GM23338 (cell line): ENCODE data around the gene SCN2B. TPM values are rescaled to one million over a fixed set of nuclear protein-coding genes. Genes with fewer than 3 reads are reported as not detected.

Experiments used
- ATAC-seq: fragments of 200-7000 bp; cut with Tn5 transposase; 3 replicates; pipeline ENCODE4 v1.9.1; 2020
- DNase-seq: peaks from one replicate; pipeline ENCODE4 v3.0.0-alpha.2; 2015; ENCODE audit warnings: low spot score
- H2AFZ ChIP-seq: fragments of 200-600 bp; sonication (generic); 2 replicates; pipeline ENCODE4 v1.8.0; 2016; ENCODE audit warnings: antibody characterized with exemption, mild to moderate bottlenecking, moderate library complexity
- H3F3A ChIP-seq: fragments of 200-600 bp; sonication (generic); replicated peaks from 2 replicates; pipeline ENCODE4 v1.8.0; 2017; ENCODE audit warnings: antibody characterized with exemption, mixed run types, low read depth
- H3K27ac ChIP-seq: fragments of 200-600 bp; sonication (generic); 2 replicates; pipeline ENCODE4 v1.6.1; 2016; ENCODE audit warnings: low read depth
- H3K27me3 ChIP-seq: fragments of 200-600 bp; sonication (generic); 2 replicates; pipeline ENCODE4 v1.8.0; 2016; ENCODE audit warnings: mild to moderate bottlenecking, mixed run types, moderate library complexity; ENCODE audit not compliant: insufficient read depth
- H3K36me3 ChIP-seq: fragments of 200-600 bp; sonication (generic); 2 replicates; pipeline ENCODE4 v1.8.0; 2016; ENCODE audit warnings: mild to moderate bottlenecking; ENCODE audit not compliant: insufficient read depth
- H3K4me1 ChIP-seq: fragments of 200-600 bp; sonication (generic); 2 replicates; pipeline ENCODE4 v1.8.0; 2016; ENCODE audit warnings: mild to moderate bottlenecking, moderate library complexity; ENCODE audit not compliant: insufficient read depth
- H3K4me2 ChIP-seq: fragments of 200-600 bp; sonication (generic); 2 replicates; pipeline ENCODE4 v1.7.1; 2017; ENCODE audit warnings: mixed run types
- H3K4me3 ChIP-seq: fragments of 200-600 bp; sonication (generic); 2 replicates; pipeline ENCODE4 v1.6.1; 2016; ENCODE audit warnings: mixed run types
- H3K79me2 ChIP-seq: fragments of 200-600 bp; sonication (generic); replicated peaks from 2 replicates; pipeline ENCODE4 v1.8.0; 2017; ENCODE audit warnings: mild to moderate bottlenecking; ENCODE audit not compliant: insufficient read depth
- H3K9me2 ChIP-seq: fragments of 200-600 bp; sonication (generic); 2 replicates; pipeline ENCODE4 v1.8.0; 2017; ENCODE audit not compliant: insufficient read depth
- H4K20me1 ChIP-seq: fragments of 200-600 bp; sonication (generic); replicated peaks from 2 replicates; pipeline ENCODE4 v1.8.0; 2017; ENCODE audit warnings: mild to moderate bottlenecking; ENCODE audit not compliant: insufficient read depth
- H3K27ac Mint-ChIP-seq: 2 replicates; pipeline ENCODE4 v1.8.0; 2020; ENCODE audit warnings: inconsistent platforms, mild to moderate bottlenecking, moderate library complexity, mixed read lengths
- H3K27me3 Mint-ChIP-seq: 3 replicates; pipeline ENCODE4 v1.8.0; 2022; ENCODE audit warnings: low read depth, mild to moderate bottlenecking, moderate library complexity, mixed read lengths, inconsistent platforms; ENCODE audit not compliant: insufficient read depth, poor library complexity
- H3K36me3 Mint-ChIP-seq: 3 replicates; pipeline ENCODE4 v1.8.0; 2021; ENCODE audit warnings: low read depth, mild to moderate bottlenecking, inconsistent platforms, moderate library complexity, mixed read lengths
- H3K4me1 Mint-ChIP-seq: 3 replicates; pipeline ENCODE4 v1.8.0; 2020; ENCODE audit warnings: mild to moderate bottlenecking, inconsistent platforms, mixed read lengths
- H3K4me3 Mint-ChIP-seq: 3 replicates; pipeline ENCODE4 v1.8.0; 2021; ENCODE audit warnings: moderate library complexity, mild to moderate bottlenecking, inconsistent platforms, mixed read lengths
- H3K9me3 Mint-ChIP-seq: 3 replicates; pipeline ENCODE4 v1.8.0; 2020; ENCODE audit warnings: moderate library complexity, mild to moderate bottlenecking, inconsistent platforms, mixed read lengths
- CREB1 ChIP-seq: fragments of 250-450 bp; sonication (Bioruptor Pico); IDR thresholded peaks from 2 replicates; pipeline ENCODE4 v1.5.0; 2020; ENCODE audit warnings: low read depth, mild to moderate bottlenecking, moderate library complexity
- EZH2 ChIP-seq: fragments of 200-600 bp; sonication (generic); IDR thresholded peaks from one replicate; pipeline ENCODE4 v1.8.0; 2017; ENCODE audit warnings: antibody characterized with exemption, mild to moderate bottlenecking, low read depth; ENCODE audit not compliant: unreplicated experiment
- EZH2phosphoT487 ChIP-seq: fragments of 200-600 bp; sonication (generic); IDR thresholded peaks from one replicate; pipeline ENCODE4 v1.8.1; 2018; ENCODE audit warnings: antibody characterized with exemption; ENCODE audit not compliant: unreplicated experiment
- JUNB ChIP-seq: IDR thresholded peaks from one replicate; pipeline ENCODE4 v1.6.1; 2016; ENCODE audit warnings: antibody characterized with exemption; ENCODE audit not compliant: unreplicated experiment
- NANOG ChIP-seq: IDR thresholded peaks from 2 replicates; pipeline ENCODE4 v1.6.1; 2016; ENCODE audit warnings: antibody characterized with exemption, borderline replicate concordance
- POLR2AphosphoS5 ChIP-seq: IDR thresholded peaks from 2 replicates; pipeline ENCODE4 v1.6.1; 2016; ENCODE audit warnings: antibody characterized with exemption, low read depth
- STAT1 ChIP-seq: IDR thresholded peaks from one replicate; pipeline ENCODE4 v1.6.1; 2016; ENCODE audit warnings: antibody characterized with exemption; ENCODE audit not compliant: unreplicated experiment
- ZNF114 ChIP-seq: fragments of 250-450 bp; sonication (Bioruptor Pico); IDR thresholded peaks from 2 replicates; pipeline ENCODE4 v1.5.0; 2020; ENCODE audit warnings: mild to moderate bottlenecking, moderate library complexity
- ZNF331 ChIP-seq: fragments of 250-450 bp; sonication (Bioruptor Pico); IDR thresholded peaks from 2 replicates; pipeline ENCODE4 v1.5.0; 2020; ENCODE audit warnings: low read depth, mild to moderate bottlenecking, moderate library complexity
- polyA plus RNA-seq: library from polyadenylated mRNA; unstranded; fragments of >200 nt; fragmentation: Nextera tagmentation; extraction: Ambion mirVana; gene quantifications from 2 replicates; pipeline ENCODE4 v1.2.1, GENCODE V29; 2016
- total RNA-seq: library from RNA; depleted of rRNA; stranded (reverse); fragments of >200 nt; shearing (Covaris generic); gene quantifications from 2 replicates; pipeline ENCODE4 v1.2.3, GENCODE V29; 2014
- TF ChIP-seq, protein P1 (sequence below), 2 experiments: fragments of 200-600 bp in 1 of 2; sonication (generic) in 1 of 2; conservative IDR thresholded peaks; 2 replicates each; pipeline versions ENCODE4 v1.5.1 to v1.6.1; 2016 to 2017; ENCODE audit warnings: antibody characterized with exemption in 2 of 2, low read depth in 2 of 2, mild to moderate bottlenecking in 2 of 2, moderate library complexity in 1 of 2
- TF ChIP-seq, protein P2 (sequence below): fragments of 250-450 bp; sonication (Bioruptor Pico); IDR thresholded peaks from 2 replicates; pipeline ENCODE4 v1.5.0; 2020; ENCODE audit warnings: mild to moderate bottlenecking, moderate library complexity
- TF ChIP-seq, protein P3 (sequence below): IDR thresholded peaks from one replicate; pipeline ENCODE4 v1.6.1; 2018; ENCODE audit warnings: antibody characterized with exemption; ENCODE audit not compliant: unreplicated experiment
- TF ChIP-seq, protein P4 (sequence below): IDR thresholded peaks from 2 replicates; pipeline ENCODE4 v1.6.1; 2016; ENCODE audit warnings: antibody characterized with exemption

SCN2B gene
- total and polyA plus RNA-seq, 2 experiments from 2014 or later = 0.03 TPM; not detected in 1

DNA sequence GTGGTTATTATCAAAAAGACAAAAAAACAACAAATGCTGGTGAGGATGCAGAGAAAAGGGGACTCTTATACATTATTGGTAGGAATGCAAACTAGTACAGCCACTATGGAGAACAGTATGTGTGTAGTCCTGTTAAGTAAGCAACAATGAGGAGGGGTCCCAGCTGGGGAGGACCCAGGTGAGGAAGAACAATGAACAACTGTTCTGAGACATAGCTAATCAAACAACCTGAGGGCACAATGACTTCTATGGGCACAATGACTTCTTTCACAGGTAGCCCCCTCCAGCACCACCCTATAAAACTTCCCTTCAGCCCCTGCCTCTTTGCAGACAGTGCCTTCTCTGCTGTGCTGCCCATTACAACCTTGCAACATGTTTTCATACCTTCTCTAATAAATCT is 42.8 kb upstream of the SCN2B start:
- Histone ChIP-seq H3K36me3 (no peaks in the 10 kb centered on the region), H3K27me3 (no peaks in the 10 kb centered on the region), H3K4me3 (no peak overlapping the region), H3F3A (no peaks in the 10 kb centered on the region), H3K79me2 (no peaks in the 10 kb centered on the region), H3K27ac (no peak overlapping the region), H4K20me1 (no peaks in the 10 kb centered on the region), H2AFZ (no peak overlapping the region), H3K9me2 (no peaks in the 10 kb centered on the region), H3K4me1 (peaks cover 9% of the 10 kb centered on the region; the same call in 1 of the 2 replicates), H3K4me2 (no peak overlapping the region)
- ATAC-seq (no peak), DNase-seq (no peak)
- no peak overlapping the region for H3K27ac Mint-ChIP-seq
- no peak overlapping the region for H3K4me3 Mint-ChIP-seq
- H3K4me1 Mint-ChIP-seq = peaks cover 7% of the 10 kb centered on the region
- no peaks in the 10 kb centered on the region for H3K9me3 Mint-ChIP-seq
- no peak for TF ChIP-seq ZNF114 (CRISPR knock-in tag)
- TF ChIP-seq, protein P1, sequence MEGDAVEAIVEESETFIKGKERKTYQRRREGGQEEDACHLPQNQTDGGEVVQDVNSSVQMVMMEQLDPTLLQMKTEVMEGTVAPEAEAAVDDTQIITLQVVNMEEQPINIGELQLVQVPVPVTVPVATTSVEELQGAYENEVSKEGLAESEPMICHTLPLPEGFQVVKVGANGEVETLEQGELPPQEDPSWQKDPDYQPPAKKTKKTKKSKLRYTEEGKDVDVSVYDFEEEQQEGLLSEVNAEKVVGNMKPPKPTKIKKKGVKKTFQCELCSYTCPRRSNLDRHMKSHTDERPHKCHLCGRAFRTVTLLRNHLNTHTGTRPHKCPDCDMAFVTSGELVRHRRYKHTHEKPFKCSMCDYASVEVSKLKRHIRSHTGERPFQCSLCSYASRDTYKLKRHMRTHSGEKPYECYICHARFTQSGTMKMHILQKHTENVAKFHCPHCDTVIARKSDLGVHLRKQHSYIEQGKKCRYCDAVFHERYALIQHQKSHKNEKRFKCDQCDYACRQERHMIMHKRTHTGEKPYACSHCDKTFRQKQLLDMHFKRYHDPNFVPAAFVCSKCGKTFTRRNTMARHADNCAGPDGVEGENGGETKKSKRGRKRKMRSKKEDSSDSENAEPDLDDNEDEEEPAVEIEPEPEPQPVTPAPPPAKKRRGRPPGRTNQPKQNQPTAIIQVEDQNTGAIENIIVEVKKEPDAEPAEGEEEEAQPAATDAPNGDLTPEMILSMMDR (conservative IDR thresholded peaks at IDR 0.05; ENCODE audit: low read depth in 2 of 2) = no peak
- TF ChIP-seq POLR2AphosphoS5 = no peak
- TF ChIP-seq ZNF331 (CRISPR knock-in tag) = no peak
- TF ChIP-seq CREB1 (CRISPR knock-in tag) = no peak
- no peak for TF ChIP-seq NANOG
- TF ChIP-seq EZH2phosphoT487 = no peak
- no peak for TF ChIP-seq STAT1
- no peak for TF ChIP-seq JUNB
- TF ChIP-seq, protein P2, sequence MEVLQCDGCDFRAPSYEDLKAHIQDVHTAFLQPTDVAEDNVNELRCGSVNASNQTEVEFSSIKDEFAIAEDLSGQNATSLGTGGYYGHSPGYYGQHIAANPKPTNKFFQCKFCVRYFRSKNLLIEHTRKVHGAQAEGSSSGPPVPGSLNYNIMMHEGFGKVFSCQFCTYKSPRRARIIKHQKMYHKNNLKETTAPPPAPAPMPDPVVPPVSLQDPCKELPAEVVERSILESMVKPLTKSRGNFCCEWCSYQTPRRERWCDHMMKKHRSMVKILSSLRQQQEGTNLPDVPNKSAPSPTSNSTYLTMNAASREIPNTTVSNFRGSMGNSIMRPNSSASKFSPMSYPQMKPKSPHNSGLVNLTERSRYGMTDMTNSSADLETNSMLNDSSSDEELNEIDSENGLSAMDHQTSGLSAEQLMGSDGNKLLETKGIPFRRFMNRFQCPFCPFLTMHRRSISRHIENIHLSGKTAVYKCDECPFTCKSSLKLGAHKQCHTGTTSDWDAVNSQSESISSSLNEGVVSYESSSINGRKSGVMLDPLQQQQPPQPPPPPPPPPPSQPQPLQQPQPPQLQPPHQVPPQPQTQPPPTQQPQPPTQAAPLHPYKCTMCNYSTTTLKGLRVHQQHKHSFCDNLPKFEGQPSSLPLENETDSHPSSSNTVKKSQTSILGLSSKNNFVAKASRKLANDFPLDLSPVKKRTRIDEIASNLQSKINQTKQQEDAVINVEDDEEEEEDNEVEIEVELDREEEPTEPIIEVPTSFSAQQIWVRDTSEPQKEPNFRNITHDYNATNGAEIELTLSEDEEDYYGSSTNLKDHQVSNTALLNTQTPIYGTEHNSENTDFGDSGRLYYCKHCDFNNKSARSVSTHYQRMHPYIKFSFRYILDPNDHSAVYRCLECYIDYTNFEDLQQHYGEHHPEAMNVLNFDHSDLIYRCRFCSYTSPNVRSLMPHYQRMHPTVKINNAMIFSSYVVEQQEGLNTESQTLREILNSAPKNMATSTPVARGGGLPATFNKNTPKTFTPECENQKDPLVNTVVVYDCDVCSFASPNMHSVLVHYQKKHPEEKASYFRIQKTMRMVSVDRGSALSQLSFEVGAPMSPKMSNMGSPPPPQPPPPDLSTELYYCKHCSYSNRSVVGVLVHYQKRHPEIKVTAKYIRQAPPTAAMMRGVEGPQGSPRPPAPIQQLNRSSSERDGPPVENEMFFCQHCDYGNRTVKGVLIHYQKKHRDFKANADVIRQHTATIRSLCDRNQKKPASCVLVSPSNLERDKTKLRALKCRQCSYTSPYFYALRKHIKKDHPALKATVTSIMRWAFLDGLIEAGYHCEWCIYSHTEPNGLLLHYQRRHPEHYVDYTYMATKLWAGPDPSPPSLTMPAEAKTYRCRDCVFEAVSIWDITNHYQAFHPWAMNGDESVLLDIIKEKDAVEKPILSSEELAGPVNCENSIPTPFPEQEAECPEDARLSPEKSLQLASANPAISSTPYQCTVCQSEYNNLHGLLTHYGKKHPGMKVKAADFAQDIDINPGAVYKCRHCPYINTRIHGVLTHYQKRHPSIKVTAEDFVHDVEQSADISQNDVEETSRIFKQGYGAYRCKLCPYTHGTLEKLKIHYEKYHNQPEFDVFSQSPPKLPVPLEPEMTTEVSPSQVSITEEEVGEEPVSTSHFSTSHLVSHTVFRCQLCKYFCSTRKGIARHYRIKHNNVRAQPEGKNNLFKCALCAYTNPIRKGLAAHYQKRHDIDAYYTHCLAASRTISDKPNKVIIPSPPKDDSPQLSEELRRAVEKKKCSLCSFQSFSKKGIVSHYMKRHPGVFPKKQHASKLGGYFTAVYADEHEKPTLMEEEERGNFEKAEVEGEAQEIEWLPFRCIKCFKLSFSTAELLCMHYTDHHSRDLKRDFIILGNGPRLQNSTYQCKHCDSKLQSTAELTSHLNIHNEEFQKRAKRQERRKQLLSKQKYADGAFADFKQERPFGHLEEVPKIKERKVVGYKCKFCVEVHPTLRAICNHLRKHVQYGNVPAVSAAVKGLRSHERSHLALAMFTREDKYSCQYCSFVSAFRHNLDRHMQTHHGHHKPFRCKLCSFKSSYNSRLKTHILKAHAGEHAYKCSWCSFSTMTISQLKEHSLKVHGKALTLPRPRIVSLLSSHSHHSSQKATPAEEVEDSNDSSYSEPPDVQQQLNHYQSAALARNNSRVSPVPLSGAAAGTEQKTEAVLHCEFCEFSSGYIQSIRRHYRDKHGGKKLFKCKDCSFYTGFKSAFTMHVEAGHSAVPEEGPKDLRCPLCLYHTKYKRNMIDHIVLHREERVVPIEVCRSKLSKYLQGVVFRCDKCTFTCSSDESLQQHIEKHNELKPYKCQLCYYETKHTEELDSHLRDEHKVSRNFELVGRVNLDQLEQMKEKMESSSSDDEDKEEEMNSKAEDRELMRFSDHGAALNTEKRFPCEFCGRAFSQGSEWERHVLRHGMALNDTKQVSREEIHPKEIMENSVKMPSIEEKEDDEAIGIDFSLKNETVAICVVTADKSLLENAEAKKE (CRISPR knock-in tag) = no peak
- TF ChIP-seq EZH2 = no peak
- TF ChIP-seq, protein P3, sequence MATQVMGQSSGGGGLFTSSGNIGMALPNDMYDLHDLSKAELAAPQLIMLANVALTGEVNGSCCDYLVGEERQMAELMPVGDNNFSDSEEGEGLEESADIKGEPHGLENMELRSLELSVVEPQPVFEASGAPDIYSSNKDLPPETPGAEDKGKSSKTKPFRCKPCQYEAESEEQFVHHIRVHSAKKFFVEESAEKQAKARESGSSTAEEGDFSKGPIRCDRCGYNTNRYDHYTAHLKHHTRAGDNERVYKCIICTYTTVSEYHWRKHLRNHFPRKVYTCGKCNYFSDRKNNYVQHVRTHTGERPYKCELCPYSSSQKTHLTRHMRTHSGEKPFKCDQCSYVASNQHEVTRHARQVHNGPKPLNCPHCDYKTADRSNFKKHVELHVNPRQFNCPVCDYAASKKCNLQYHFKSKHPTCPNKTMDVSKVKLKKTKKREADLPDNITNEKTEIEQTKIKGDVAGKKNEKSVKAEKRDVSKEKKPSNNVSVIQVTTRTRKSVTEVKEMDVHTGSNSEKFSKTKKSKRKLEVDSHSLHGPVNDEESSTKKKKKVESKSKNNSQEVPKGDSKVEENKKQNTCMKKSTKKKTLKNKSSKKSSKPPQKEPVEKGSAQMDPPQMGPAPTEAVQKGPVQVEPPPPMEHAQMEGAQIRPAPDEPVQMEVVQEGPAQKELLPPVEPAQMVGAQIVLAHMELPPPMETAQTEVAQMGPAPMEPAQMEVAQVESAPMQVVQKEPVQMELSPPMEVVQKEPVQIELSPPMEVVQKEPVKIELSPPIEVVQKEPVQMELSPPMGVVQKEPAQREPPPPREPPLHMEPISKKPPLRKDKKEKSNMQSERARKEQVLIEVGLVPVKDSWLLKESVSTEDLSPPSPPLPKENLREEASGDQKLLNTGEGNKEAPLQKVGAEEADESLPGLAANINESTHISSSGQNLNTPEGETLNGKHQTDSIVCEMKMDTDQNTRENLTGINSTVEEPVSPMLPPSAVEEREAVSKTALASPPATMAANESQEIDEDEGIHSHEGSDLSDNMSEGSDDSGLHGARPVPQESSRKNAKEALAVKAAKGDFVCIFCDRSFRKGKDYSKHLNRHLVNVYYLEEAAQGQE = no peak
- TF ChIP-seq, protein P4, sequence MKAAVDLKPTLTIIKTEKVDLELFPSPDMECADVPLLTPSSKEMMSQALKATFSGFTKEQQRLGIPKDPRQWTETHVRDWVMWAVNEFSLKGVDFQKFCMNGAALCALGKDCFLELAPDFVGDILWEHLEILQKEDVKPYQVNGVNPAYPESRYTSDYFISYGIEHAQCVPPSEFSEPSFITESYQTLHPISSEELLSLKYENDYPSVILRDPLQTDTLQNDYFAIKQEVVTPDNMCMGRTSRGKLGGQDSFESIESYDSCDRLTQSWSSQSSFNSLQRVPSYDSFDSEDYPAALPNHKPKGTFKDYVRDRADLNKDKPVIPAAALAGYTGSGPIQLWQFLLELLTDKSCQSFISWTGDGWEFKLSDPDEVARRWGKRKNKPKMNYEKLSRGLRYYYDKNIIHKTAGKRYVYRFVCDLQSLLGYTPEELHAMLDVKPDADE = no peak
- H3K27me3 Mint-ChIP-seq = no peaks in the 10 kb centered on the region
- H3K36me3 Mint-ChIP-seq = no peaks in the 10 kb centered on the region
